ENCODE results near the gene LSM14B.
"Not testable (repeated sequence)": the region's sequence is repeated elsewhere in the genome, so short reads cannot be mapped to it uniquely, and the experiment has no call there.

Gene LSM14B

DNA sequence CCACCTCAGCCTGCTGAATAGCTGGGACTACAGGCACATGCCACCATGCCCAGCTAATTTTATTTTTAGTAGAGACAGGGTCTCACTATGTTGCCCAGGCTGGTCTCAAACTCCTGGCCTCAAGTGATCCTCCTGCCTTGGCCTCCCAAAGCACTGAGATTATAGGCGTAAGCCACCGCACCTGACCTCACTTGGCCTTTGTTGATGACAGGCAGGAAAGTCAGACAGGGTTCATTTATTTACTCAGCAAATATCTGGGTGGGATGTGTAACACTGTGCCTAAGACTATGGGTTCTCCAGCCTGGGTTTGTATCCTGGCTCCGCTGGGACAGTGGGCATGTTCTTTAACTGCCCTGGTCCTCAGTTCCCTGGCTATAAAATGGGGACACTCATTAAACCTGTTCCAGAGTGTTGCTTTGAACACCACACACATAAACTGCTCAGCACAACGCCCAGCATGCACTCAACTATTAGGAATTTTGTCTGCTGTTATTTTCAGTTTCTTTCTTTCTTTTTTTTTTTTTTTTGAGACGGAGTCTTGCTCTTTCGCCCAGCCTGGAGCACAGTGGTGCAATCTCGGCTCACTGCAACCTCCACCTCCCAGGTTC lies 6.4 kb upstream of the LSM14B start:
- not testable (repeated sequence) for DNase-seq

DNA sequence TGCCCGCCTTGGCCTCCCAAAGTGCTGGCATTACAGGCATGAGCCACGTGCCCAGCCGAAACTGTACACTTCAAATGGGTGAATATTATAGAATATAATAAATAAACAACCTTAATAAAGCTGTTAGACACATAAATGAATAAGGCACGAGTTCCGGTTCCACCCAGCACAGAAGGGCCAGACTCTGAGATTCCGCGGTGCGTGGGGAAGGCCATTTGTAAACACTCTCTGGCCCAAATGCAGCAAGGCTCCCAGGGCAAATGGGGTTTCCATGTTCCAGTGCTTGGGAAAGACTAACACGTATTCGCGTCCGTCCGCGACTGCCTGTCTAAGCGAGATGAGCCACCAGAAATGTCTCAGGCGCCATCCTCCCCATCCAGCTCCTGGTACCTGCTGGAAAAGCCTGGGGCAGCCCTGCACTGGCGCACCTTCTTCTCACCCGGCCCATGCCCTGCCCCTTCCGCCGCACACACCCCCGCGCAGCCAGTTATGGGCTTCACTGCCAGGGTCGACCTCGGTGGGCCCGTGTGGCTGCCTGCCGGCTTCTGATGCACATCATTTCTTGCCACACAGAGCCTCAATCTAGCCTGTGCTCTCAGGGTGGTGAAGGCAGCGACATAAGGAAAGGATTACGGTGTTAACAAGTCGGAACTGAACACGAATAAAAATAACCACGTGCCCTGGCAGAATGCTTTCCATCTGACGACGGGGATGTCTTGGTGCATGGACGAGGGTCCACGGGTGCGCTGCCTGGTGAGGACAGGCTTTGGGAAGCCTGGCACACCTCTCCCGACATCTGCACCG lies 5.5 kb upstream of the LSM14B start:
- no peak for DNase-seq

GRCh38 chr20:62117362-62117646 lies 5.0 kb upstream of the LSM14B start:
- DNase-seq: no peak

DNA sequence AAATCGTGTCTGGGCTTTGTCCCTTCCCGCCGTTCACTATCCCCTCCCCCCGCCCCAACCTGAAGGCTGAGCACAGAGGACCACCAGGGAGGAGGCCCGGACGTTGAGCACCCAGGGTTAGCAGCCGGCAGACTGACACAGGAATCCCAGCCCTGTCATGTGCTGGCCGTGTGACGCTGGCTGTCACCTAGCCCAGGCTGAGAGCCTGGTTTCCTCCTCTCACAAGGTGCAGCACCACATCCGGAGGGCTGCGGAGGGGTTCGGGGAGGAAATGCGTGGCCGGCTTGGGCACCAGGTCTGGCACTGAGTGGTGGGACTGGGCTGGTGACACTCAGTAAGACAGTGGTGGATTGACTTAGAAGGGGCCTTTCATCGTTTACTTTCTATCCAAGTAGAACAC lies 4.6 kb upstream of the LSM14B start:
- DNase-seq: no peak

DNA sequence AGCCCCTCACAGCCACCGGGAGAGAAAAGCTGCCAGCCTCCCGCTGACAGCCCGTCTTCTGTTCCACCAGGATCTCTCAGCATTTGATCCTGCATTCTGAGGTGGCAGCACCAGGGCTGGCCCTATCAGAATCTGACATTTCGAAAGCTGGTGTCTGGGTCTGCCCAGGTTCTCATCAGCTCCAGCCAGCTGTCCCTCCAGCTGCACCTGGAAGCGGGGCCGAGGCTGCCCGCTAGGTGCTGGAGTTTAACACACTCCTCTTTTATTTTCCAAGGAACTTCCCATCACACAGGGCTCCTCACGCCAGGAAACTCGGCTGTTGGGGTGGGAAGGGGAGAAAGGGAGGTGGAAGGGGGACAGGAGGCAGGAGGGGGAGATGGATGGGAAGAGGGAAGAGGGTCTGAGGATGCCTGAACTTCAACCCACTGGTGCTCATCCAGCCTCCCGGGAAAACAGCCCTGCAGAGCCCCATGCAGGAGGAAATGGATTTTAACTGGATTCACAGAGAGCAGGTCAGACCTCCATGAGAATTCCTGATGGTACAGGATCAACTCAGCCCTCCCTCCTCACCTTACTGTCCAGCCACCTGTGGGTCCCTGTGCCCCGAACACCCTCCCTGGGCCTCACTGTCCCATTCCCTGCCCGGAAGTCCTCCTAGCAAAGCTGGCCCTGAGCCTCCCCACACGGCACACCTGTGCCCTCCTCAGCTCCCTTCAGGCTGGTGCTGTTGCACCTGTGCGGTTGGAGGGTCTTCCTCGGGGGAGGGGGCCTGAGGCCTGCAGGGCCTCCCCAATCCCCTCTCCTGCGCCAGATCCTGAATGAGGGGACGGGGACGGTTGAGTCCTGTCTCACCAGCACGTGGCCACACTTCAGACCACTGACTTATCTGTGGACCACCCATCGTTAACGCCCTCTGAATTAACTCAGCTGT lies 3.9 kb upstream of the LSM14B start:
- no peak for DNase-seq

- DNase-seq: no peak
Observed at GRCh38 chr20:62119115-62119514, 3.2 kb upstream of the LSM14B start.

- DNase-seq: no peak
Observed at GRCh38 chr20:62119591-62120364, 2.5 kb upstream of the LSM14B start.

DNA sequence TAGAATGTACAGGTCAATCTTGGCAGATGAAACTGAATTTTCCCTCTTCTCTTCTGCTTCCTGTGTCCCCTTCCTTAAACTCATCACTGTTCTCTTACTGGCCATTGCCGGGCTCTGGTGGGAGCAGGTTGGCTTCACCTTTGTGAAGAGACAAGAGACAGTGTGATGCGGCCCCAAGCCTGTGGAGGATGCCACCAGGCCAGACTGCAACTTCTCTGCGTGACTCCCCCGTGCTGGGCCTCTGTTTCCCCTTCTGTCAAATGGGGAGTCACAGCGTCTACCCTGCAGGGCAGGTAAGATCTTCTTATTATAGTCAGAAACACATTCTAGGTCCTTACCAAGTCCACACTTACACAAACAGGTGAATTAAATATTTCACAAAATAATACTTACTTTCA lies 1.9 kb upstream of the LSM14B start:
- DNase-seq: no peak

- no peak for DNase-seq
Observed at GRCh38 chr20:62120990-62121775, 1.1 kb upstream of the LSM14B start.

- peak; percentile 89 for DNase-seq
Observed at GRCh38 chr20:62122654-62123449, 577 bp downstream of the LSM14B start.

DNA sequence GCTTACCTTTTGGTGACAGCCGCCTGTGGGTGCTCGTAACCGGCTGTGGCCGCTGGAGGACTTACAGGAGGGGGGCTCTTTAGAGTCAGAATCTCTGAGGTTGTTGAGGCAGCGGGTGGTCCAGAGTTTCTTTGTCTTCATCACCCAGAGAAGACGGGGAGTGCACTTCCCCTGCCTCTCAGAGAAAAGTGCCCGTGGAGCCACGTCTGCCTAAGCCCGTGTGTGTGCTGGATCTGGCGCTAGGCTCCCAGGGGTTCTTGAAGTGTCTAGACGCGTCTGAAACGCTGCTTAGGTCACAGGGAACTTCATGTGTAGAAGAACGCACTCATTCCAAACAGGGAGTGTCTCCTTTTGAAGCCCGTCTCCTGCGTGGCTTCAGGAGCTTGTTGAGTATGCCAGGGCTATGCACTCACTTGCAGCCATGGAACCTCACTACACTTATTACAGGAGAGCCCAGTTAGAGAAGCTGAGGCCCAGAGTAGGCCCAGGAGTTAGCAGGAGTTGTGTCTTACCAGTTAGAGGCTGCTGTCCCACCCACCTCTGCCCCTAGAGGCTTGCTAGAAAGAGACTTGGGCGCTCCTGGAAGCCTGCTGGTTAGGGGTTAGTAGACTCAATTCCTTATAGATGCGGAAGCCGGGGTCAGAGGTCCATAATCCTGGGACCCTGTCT lies 1.3 kb downstream of the LSM14B start:
- no peak for DNase-seq

GRCh38 chr20:62126141-62126540 lies 3.9 kb downstream of the LSM14B start:
- no peak for DNase-seq

GRCh38 chr20:62127799-62128198 lies 5.5 kb downstream of the LSM14B start:
- DNase-seq: no peak

DNA sequence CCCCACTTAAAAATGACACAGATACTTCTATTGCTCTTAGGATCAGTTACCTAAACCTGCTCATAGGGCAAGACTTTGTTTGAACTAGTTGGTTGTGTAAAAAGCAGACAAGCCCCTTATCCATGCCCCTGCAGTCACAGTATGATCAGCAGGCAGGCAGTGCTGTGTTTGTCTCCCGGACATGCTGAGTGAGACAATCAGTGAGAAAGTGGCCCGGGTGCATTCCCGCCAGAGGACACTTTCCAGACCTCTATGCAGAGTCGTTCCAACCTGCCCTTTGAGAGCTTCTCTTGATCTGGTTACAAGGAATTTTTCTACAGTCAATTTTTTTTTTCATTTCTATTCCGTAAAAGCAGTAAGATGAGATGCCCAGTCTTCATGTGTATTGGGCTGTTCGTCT lies 6.2 kb downstream of the LSM14B start:
- DNase-seq: no peak

GRCh38 chr20:62129731-62130531 lies 7.7 kb downstream of the LSM14B start:
- no peak for DNase-seq

DNA sequence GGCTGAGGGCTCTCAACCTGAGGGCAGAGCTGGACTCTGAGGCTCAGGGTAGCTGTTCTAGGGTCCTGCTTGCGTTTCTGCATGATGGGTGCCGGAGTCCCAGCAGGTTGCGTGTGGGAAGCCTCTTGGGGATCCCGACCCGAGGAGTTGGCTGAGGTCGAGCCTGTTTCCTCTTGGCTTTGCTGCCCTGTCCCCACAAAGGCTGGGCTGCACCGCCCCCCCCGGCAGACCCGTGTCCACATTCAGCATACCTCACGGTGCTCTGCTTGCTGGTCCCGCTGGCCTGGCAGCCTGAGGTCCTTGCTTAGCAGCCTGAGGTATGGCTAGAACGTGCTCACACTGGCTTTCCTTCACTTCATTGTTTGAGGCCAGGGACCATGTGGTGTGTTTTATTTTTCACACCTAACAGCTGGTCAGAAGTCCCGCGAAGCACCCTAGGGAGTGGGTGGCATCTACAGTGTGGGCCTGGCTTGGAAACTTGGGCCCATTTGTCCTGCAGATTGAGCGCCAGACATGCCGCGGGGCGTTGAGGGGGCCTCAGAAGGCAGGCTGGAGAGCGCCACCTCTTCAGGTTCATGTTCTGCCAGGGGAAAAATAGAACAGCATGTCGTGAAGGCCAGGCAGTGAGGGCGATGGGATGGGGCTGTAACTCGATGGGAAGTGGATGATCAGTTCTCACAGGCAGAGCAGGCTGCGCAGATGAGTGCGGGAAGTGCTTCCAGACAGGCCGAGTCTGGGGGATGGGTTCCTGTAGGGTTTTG lies 9.5 kb downstream of the LSM14B start:
- no peak for DNase-seq

- no peak for DNase-seq
Observed at GRCh38 chr20:62132421-62132820, 10.1 kb downstream of the LSM14B start.

DNA sequence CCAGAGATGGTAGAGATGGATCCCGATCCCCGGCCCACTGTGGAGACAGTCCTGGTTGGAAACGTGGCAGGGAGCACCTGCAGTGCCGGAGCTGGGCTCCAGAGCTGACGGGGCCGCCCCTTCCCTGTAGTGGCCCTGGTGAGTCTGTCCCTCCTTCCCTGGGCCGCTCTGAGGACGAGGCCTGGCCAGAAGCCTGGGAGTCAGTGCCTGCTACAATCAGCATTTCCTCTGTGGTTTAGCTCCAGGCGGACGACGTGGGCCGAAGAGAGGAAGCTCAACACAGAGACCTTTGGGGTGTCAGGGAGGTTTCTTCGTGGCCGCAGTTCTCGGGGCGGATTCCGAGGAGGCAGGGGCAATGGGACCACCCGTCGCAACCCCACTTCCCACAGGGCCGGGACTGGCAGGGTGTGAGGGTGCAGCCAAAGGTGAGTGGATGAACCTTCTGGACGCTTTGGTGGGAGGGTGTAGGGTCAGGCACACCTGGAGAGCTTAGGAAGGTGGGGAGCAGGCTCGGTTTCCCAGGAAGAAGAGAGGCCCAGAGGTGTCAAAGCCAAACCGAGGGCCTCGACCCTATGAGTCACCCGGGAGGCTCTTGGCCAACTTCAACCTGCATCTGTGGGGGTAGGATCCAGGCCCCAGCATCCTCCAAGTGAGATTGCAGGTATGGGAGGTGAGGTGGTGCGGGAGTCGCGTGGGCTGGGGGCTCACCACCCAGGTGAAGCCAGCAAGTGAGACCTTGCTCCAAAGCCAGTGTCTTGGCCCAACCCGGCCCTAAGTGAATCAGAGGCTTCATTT lies 11.0 kb downstream of the LSM14B start:
- no peak for DNase-seq

All from NCI-H345 (cell line).